Astrocyte (in vitro differentiated cells and primary cell): ENCODE data around the gene SPOCK3.

Experiments used
- CTCF ChIP-seq: IDR thresholded peaks from 2 replicates; pipeline ENCODE4 v1.5.1; 2011; ENCODE audit warnings: low read depth, mild to moderate bottlenecking, inconsistent platforms, low read length, moderate library complexity; ENCODE audit not compliant: insufficient read depth
- EZH2 ChIP-seq: IDR thresholded peaks from 2 replicates; pipeline ENCODE4 v1.6.1; 2012; ENCODE audit warnings: mild to moderate bottlenecking, low read length, inconsistent platforms; ENCODE audit not compliant: insufficient read depth

GRCh38 chr4:166822386-166822785, 411.9 kb downstream of the SPOCK3 start:
- TF ChIP-seq CTCF (no peak), EZH2 (no peak)
